ENCODE data around the gene PRDM8.
"Not testable (repeated sequence)": the region's sequence is repeated elsewhere in the genome, so short reads cannot be mapped to it uniquely, and the experiment has no call there.

Gene PRDM8

GRCh38 chr4:80231180-80231579 lies 33.9 kb downstream of the PRDM8 start:
- no peak for DNase-seq

GRCh38 chr4:80232707-80233370 lies 35.5 kb downstream of the PRDM8 start:
- no peak for DNase-seq

DNA sequence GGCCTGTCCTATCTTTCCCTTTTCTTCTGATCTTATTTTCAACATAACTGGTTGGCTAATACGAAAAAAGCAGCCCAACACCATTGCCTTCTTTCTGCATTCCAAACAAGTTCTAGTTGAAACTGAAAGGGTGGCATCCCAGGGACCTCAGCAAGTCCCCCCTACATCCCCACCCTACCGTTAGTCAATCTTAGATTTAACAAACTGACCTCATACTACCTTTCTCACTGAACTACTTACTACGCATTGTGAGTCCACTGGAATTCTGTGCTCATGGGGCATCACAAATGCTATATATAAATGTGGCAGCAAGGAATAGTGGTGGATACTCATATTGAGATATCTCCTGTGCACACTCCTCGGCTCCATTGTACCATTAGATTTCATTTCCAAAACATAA lies 36.1 kb downstream of the PRDM8 start:
- no peak for DNase-seq

DNA sequence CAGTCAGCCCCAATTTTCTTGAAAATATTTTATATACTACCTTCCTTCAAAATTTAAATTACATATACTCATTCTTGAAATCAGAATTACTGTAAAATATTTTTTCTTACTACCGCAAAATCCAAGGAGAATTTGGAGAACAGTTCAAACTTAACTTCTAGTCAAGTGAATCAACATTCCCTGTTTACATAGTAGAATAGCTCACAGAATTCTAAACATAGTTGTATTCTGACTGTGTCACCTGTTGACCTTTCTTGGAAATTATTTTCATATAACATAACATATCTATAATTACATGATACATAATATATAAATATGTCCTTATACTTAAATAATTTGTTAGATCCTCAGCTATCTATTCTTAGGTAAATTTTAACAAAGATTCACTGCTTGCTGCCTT lies 38.1 kb downstream of the PRDM8 start:
- peak; percentile 18 for DNase-seq

GRCh38 chr4:80237992-80238391 lies 40.7 kb downstream of the PRDM8 start:
- peak; percentile 81 for DNase-seq

- DNase-seq: peak; percentile 41
These were observed 42.3 kb downstream of the PRDM8 start for GRCh38 chr4:80239480-80240150.

DNA sequence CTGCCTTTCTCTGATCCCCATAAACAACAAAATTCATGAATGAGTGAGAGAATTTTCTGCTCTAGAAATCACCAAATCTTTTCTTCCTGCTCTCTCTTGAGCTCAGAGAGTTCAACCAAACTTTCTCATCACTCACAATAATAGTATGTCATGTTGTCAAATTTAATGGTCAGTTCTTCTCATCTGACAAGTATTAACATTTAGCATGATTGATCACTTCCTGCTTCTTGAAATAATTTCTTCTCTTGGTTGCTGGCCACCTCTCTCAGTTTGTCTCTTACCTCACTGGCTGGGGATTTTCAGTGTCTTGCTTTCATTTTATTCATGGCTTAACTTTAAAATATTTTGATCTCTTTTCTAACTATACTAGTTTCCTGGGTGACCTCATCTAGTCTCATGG lies 43.7 kb downstream of the PRDM8 start:
- DNase-seq: peak; percentile 45

- no peak for DNase-seq
These were observed 46.1 kb downstream of the PRDM8 start for GRCh38 chr4:80243274-80244018.

GRCh38 chr4:80247484-80247883 lies 50.2 kb downstream of the PRDM8 start:
- DNase-seq: not testable (repeated sequence)

DNA sequence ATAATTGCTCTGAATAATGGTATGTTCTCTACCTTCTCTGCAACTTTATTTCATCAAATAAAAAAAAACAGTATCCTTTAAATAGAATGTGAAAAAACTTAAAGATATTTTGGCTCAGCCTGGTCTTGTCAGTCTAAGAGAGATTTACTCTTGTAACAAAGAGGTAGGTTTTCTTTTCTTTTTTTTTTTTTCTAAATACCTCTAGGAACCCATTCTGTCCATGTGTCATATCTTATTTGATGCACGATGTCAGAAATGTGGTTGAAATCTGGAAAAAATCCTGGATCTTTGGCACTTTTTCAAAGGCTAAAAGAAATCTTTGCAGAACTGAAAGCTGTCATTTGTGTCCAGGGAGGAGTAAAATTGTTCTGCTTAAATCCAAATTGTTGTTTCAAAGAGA lies 51.8 kb downstream of the PRDM8 start:
- DNase-seq: no peak

DNA sequence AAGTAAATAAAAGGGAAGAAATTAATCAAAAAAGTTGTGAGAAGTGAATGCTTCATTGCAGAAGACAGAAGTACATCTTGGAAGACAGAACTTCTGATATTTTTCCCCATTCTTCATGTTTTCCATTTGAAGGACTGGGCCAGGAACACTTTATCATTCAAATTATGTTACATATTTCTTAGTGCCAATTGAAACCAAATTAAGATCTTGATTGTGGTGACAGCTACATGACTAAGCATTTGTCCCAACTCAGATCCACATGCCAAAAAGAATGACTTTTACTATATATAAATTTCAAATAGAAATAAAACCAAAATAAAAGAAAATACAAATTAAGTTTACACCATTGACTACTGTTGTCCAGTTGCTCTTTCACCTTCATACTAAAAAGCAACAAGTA lies 55.1 kb downstream of the PRDM8 start:
- DNase-seq: no peak

GRCh38 chr4:80252953-80253352 lies 55.6 kb downstream of the PRDM8 start:
- no peak for DNase-seq

- no peak for DNase-seq
These were observed 56.2 kb downstream of the PRDM8 start for GRCh38 chr4:80253510-80253909.

Measured in NCI-H226 (cell line).